ENCODE results near the gene SSR2.
"Not testable (repeated sequence)": the region's sequence is repeated elsewhere in the genome, so short reads cannot be mapped to it uniquely, and the experiment has no call there.

Gene SSR2

GRCh38 chr1:155989242-155990004 is 31.3 kb downstream of the SSR2 start:
- peak; percentile 53 to 63 for DNase-seq

- DNase-seq, result not testable (repeated sequence)
Measured at GRCh38 chr1:155984903-155985645, 35.7 kb downstream of the SSR2 start.

DNA sequence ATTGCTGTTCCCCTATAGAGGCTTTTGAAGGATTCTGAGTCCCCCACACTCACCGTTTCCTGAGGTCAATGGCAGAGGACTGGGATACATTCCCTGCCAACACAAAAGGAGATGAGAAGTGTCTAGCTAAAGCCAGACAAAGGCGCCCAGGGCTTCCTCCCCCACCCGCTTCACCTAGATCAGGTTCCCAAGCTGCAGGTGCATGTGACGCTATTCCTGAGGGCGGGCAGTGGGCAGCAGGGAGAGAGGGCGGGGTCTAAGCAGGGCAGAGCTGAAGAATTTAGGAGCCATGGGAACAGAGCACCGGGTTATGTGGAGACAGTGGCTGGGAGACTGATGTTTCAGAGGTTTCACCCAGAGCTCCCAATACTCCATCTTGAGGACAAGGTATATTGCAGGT is 36.4 kb downstream of the SSR2 start:
- DNase-seq, result no peak

- DNase-seq, result no peak
Measured at GRCh38 chr1:155983191-155984024, 37.3 kb downstream of the SSR2 start.

DNA sequence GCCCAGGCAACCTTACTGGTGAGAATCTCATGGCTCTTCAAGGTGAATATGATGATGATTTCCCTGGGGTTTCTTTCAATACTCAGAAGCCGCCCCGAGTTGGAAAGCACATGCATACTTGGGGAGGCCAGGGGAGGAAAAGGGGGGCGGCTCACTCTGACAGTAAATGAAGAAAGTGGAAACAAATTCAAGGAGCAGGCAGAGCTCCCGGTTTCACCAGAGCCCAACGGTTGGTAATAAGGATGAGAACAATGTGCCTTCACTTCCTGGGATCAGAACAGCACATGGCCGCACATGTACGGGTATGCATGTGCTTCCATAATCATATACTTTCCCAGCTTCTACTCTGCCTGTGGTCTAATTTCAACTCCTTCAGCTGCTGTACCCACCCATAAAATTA is 38.6 kb downstream of the SSR2 start:
- no peak for DNase-seq

- peak; percentile 71 to 78 for DNase-seq
Measured at GRCh38 chr1:155981266-155982088, 39.3 kb downstream of the SSR2 start.

- DNase-seq, result no peak
Measured at GRCh38 chr1:155979597-155980343, 41.0 kb downstream of the SSR2 start.

DNA sequence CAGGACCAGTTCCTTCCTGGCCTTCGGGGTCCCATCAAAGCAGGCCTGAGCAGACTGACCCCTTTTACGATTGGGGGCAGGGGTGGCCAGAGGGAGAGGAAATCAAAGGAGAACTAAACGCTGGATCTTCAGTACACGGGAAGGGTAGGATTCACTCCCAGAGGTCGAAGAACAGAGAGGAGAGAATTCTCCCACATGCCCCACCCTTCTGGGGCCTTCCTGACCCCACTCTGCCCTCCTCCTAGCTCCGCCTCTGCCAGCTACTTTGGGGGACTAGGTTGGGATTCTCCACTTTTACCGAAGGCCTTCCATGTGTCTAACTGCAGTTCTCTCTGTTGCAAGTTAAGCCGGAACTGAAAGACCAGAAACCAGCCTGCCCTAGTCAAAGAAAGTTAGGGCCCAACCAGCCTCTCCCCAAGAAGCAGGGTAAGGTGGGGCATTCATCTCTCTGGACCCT is 41.8 kb downstream of the SSR2 start:
- peak in 1 of 2 experiments; percentile 25 for DNase-seq

- peak; percentile 84 to 86 for DNase-seq
Measured at GRCh38 chr1:155978325-155978972, 42.3 kb downstream of the SSR2 start, which contains the start of gene ARHGEF2. ARHGEF2 (minus strand) TSS chr1:155978547; CDS start chr1:155978427, 120 bp downstream.

DNA sequence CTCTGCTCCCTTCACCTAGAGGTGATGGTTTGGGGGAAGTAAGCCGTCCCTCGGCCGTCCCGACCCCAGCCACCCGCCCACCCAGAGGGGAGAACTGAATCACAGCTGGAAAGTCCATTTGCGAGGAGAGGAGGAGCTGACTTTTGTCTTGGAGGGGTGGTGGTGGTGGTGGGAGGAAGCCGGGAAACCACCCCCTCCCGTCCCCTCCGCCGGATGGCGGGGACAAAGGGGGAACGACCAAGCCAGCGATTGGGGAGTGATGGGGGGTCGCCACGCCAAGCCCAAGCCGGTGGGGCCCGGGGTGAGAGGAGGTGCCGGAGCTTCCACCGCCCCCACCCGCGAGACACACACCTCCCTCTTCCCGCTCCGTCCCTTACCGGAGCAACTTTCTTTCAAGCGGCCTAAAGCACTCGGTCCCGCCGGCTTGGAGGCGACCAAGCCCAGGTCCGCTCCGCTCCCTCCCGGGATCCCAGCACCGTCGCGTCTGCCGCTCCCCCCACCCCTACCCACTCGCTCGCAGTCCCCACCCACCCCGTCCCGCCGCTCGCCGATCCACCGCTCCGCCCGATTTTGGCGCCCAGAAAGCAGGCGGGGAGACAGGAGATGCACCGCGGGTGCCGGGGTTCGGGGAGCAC is 42.9 kb downstream of the SSR2 start:
- DNase-seq, result no peak

- no peak for DNase-seq
Measured at GRCh38 chr1:155976913-155977689, 43.6 kb downstream of the SSR2 start.

DNA sequence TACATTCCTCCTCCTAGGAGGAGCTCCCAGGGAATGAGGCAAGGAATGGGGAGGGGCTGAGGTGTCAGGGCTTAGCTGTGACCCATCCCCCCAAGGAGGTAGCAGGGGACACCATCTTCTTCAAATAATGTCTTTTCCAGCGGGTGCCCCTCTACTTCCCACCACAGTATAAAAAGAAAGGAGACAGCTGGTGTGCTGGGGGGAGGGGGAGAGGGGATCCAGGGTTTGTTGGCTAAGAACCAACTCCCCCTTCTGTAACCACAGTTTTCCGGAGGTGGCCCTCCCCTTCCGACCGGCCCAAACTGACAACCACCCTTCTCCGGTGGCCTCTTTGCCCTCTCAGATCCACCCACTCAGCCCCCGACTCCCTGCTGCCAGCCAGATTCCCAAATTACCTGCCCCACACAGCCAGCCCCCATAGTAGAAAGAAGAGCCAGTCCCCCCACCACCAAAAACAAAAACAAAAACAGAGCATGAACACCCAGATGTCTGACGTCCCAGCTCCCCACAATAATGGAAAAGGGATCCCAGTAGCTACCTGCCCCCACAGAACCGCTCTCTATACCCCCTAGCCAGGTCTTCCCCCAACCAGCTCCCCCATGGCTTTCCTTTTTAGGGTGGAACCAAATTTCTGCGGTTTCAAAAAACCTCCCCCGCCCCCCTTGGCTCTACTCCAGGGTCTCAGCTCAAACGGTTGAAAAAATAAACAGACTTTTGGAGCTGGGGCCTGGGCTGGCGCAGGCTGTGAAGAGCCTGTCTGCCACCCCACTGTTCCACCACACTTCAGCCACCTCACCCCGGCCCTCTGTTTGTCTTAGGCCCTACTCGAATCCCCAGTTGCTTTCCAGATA is 44.5 kb downstream of the SSR2 start:
- DNase-seq, result peak; percentile 72 to 77

- DNase-seq, result peak in 1 of 2 experiments; percentile 12
Measured at GRCh38 chr1:155975375-155976061, 45.2 kb downstream of the SSR2 start.

GRCh38 chr1:155974208-155975115 is 46.3 kb downstream of the SSR2 start:
- no peak for DNase-seq

- no peak for DNase-seq
Measured at GRCh38 chr1:155973723-155974122, 47.0 kb downstream of the SSR2 start.

GRCh38 chr1:155971910-155972809 is 48.6 kb downstream of the SSR2 start:
- no peak for DNase-seq

Data from AML-193 (cell line).